NOMO-1 treated with dmso at 0.1 percent for 144 hours (cell line): Measurements from ENCODE around the gene RBM27.
A peak's percentile ranks its signal among the peaks of the same experiment; 100 is the strongest.
"Not testable (repeated sequence)": the region's sequence is repeated elsewhere in the genome, so short reads cannot be mapped to it uniquely, and the experiment has no call there.

Experiments
- DNase-seq: peaks from one replicate; lab custom pipeline; 2025; ENCODE audit not compliant: unreplicated experiment; lab: John Stamatoyannopoulos, UW

Gene RBM27

GRCh38 chr5:146203011-146203871, at the start of gene RBM27:
RBM27 (plus strand) TSS chr5:146203605; CDS start chr5:146203766, 161 bp downstream.
- peak; percentile 99 for DNase-seq

GRCh38 chr5:146158255-146158654, 45.1 kb upstream of the RBM27 start:
- DNase-seq: no peak

- DNase-seq: no peak
These were observed 39.0 kb upstream of the RBM27 start for GRCh38 chr5:146164382-146164781.

- no peak for DNase-seq
These were observed 37.9 kb upstream of the RBM27 start for GRCh38 chr5:146165460-146165859.

GRCh38 chr5:146165903-146166302, 37.5 kb upstream of the RBM27 start:
- DNase-seq: no peak

GRCh38 chr5:146169076-146169475, 34.3 kb upstream of the RBM27 start:
- no peak for DNase-seq

GRCh38 chr5:146173049-146173448, 30.4 kb upstream of the RBM27 start:
- not testable (repeated sequence) for DNase-seq

- no peak for DNase-seq
These were observed 29.8 kb upstream of the RBM27 start for GRCh38 chr5:146173597-146173996.

- no peak for DNase-seq
These were observed 26.6 kb upstream of the RBM27 start for GRCh38 chr5:146176805-146177204.

GRCh38 chr5:146179696-146180095, 23.7 kb upstream of the RBM27 start:
- no peak for DNase-seq

- not testable (repeated sequence) for DNase-seq
These were observed 20.0 kb upstream of the RBM27 start for GRCh38 chr5:146183403-146183802.

GRCh38 chr5:146185161-146185560, 18.2 kb upstream of the RBM27 start:
- DNase-seq: no peak

GRCh38 chr5:146188358-146188757, 15.0 kb upstream of the RBM27 start:
- DNase-seq: no peak

- DNase-seq: no peak
These were observed 10.8 kb upstream of the RBM27 start for GRCh38 chr5:146192571-146193043.

- no peak for DNase-seq
These were observed 10.1 kb upstream of the RBM27 start for GRCh38 chr5:146193285-146193684.

GRCh38 chr5:146194997-146195396, 8.4 kb upstream of the RBM27 start:
- DNase-seq: not testable (repeated sequence)

GRCh38 chr5:146196459-146197048, 6.9 kb upstream of the RBM27 start:
- no peak for DNase-seq

GRCh38 chr5:146199176-146199815, 4.1 kb upstream of the RBM27 start:
- no peak for DNase-seq

GRCh38 chr5:146201795-146202194, 1.6 kb upstream of the RBM27 start:
- DNase-seq: not testable (repeated sequence)

- no peak for DNase-seq
These were observed 427 bp downstream of the RBM27 start for GRCh38 chr5:146203872-146204192.

- DNase-seq: no peak
These were observed 2.2 kb downstream of the RBM27 start for GRCh38 chr5:146205499-146206202.
